Transverse colon (tissue), 4 donors: ENCODE results near the gene PTPRQ.

Experiments
- CTCF ChIP-seq, 5 experiments: fragments of 200-600 bp in 3 of 5; fragments of 450-650 bp in 2 of 5; sonication (generic) in 3 of 5; IDR thresholded peaks; 1 replicate in 2 of 5; 2 replicates in 3 of 5; pipeline ENCODE4 v1.5.1; 2016 to 2017; ENCODE audit warnings: antibody characterized with exemption in 5 of 5, inconsistent platforms in 3 of 5, mild to moderate bottlenecking in 2 of 5, moderate library complexity in 1 of 5
- EP300 ChIP-seq: sonication (generic); formaldehyde crosslinking; IDR thresholded peaks from one replicate; pipeline ENCODE4 v1.6.1; 2017; ENCODE audit warnings: antibody characterized with exemption, low read depth
- POLR2A ChIP-seq: fragments of 450-650 bp; IDR thresholded peaks from one replicate; pipeline ENCODE4 v1.6.1; 2016; ENCODE audit warnings: antibody characterized with exemption, mild to moderate bottlenecking, moderate library complexity
- POLR2AphosphoS5 ChIP-seq, 3 donors: sonication (generic); formaldehyde crosslinking; IDR thresholded peaks; one replicate each; pipeline ENCODE4 v1.6.1; 2016; ENCODE audit warnings: antibody characterized with exemption in 3 of 3

GRCh38 chr12:80622271-80622670 lies 178.2 kb downstream of the PTPRQ start:
- TF ChIP-seq CTCF (IDR thresholded peaks at IDR 0.05) = no peak
- TF ChIP-seq POLR2A = no peak
- TF ChIP-seq POLR2AphosphoS5 (IDR thresholded peaks at IDR 0.05) = no peak
- no peak for TF ChIP-seq EP300
